HK-2 (cell line): ENCODE results near the gene SLC6A8.

Experiments
- DNase-seq: peaks from one replicate; pipeline ENCODE4 v3.0.0-alpha.2; 2018; ENCODE audit not compliant: unreplicated experiment

The SLC6A8 gene

DNA sequence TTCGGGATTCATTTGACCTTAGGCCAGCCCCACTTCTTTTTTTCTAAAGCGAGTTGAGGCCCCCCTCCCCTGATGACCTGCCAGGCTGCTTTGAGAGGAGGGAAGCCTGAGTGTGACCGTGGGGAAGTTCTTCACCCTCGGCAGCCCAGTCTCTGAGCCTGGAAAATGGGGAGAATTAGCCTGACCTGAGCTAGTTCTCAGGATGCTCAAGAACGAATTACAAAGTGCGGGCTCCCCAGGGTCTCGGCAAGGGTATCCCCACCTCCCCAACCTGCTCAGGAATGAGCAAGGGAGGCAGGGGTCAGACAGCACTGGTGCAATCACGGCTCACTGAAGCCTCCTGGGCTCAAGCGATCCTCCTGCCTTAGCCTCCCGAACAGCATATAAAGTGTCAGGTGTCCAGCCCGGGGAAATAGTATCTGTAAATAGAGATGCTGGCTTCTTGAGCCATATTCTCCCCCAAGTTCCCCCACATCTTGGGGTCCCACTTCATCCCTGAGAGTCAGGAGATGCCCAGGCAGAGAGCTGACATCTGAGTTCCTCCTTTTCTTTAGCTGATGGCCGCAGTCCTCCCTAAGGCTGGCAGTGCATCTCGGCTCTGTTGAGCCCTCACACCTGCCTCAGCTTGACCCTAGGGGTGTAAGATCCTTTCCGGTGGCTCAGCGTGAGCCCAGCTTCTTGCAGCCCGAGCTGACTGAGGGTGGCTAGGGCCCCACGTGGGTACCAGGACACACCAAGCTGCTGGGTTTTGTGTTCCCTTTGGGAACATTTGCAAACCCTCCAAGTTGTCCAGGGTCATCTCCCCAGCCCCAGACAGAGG is 39.2 kb upstream of the SLC6A8 start:
- DNase-seq, result no peak

DNA sequence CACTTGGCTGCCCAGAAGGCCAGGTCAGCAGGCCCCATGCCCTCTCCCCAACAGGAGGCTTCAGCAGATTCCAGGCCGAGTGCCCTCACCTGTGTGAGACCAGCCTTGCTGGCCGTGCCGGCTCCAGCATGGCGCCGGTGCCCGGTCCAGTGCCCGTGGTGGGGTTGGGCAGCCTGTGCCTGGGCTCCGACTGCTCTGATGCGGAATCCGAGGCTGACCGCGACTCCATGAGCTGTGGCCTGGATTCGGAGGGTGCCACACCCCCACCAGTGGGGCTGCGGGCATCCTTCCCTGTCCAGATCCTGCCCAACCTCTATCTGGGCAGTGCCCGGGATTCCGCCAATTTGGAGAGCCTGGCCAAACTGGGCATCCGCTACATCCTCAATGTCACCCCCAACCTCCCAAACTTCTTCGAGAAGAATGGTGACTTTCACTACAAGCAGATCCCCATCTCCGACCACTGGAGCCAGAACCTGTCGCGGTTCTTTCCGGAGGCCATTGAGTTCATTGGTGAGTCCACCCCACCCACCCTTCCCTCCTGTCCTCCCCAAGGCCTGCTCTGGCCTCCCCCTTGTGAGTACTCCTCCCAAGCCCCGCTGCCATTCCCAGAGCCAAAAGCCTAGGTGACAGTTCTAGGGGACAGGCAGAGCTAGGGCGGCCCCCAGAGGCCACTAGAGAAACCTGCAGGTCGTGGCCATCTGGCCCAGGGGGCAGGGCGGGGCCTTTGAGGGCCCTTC is 38.4 kb upstream of the SLC6A8 start:
- no peak for DNase-seq

DNA sequence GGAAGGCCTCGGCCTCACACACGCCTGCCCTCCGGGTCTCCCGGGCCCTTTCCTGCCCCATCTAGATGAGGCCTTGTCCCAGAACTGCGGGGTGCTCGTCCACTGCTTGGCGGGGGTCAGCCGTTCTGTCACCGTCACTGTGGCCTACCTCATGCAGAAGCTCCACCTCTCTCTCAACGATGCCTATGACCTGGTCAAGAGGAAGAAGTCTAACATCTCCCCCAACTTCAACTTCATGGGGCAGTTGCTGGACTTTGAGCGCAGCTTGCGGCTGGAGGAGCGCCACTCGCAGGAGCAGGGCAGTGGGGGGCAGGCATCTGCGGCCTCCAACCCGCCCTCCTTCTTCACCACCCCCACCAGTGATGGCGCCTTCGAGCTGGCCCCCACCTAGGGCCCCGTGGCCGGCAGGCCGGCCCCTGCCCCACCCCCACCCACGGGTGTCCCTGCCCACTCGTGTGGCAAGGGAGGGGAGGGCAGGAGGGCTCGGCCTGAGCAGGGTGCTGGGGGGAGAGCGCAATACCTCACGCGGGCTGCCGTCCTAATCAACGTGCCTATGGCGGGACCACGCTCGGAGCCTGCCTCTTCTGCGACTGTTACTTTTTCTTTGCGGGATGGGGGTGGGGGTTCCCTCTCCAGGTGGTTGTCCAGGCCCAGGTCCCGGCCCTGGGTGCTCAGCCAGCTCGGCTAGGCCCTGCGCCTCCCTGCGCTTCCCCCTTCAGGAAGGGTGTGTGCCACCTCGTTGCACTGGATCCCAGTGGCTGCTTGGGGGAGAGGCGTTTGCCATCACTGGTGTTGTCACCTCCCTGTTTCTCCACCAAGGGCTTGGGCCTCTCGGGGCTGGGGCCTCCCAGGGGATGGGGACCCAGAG is 37.6 kb upstream of the SLC6A8 start:
- no peak for DNase-seq

DNA sequence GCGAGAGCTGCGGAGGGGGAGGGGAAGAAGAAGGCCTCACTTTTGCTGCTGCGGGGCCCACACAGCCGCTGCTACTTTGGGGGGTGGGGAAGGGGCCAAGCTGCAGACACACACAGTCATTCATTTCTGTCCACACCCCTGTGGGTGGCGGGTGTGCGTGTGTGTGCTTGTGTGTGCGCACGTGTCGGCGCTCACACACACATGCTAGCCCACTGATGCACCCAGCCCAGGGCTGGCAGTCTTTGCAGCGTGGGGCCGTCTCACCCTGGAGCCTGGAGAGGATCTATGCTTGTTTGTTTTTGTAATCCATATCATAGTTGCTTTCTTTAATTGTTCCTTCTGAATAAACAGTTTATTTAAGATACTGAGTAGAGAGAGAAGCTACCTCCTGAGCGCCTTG is 36.8 kb upstream of the SLC6A8 start:
- no peak for DNase-seq

DNA sequence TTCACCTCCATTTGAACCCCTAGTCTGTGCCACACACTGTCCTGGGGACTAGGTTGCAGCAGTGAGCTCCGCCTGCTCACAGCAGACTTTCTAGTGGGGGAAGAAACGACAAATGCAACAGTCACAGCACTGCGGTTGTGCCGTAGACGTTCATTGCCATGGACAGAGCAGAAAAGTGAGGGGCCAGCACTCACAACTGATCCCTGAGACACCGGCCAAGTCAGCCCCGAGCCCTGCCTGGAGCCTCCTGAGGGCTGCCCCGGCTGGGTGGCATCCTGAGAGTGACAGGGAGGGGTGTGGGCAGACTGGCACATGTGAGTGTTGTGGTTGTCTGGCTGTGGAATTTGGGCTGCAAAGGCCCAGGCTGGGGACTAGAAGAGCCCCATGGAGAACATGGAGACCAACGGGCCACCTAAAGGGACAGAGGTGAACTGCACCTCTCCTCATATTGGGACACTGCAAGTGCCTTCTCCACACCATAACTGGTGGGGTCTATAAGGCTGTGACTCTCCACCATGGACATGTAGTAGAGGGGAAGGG is 36.1 kb upstream of the SLC6A8 start:
- DNase-seq, result no peak

DNA sequence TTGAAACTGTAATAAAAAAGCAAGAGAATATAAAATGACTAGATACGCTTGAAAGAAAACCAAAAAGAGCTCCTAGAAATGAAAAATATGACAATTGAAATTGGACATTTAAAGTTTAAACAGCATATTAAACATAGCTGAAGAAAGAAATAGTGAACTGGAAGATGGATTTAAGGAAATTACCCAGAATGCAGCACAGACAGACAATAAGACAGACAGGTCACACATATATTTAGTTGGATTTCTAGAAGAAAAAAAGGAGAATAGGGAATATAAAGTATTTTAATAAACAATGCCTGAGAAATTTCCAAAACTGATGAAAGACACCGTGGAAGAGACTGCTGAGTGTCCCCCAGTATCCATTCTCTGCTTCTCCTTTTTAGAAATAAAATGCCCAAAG is 34.2 kb upstream of the SLC6A8 start:
- DNase-seq, result no peak

DNA sequence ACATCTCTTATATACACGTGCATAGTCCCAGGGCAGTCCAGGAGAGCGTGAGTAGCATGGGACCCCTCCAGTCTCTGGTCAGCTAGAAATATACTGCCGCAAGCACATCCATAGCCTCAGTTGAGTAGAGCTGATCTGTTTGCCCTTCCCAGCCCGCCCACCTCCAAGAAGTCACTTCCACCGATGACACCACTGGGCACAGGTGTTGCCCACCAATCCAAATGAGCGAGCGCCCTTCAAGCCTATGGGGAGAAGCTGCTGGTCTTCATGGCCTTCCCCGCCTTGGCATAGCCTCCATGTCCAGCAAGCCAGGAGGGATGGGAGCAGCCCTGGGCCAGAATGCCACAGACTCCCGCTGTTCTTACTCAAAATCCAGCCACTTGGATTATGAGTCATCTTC is 30.6 kb upstream of the SLC6A8 start:
- no peak for DNase-seq

DNA sequence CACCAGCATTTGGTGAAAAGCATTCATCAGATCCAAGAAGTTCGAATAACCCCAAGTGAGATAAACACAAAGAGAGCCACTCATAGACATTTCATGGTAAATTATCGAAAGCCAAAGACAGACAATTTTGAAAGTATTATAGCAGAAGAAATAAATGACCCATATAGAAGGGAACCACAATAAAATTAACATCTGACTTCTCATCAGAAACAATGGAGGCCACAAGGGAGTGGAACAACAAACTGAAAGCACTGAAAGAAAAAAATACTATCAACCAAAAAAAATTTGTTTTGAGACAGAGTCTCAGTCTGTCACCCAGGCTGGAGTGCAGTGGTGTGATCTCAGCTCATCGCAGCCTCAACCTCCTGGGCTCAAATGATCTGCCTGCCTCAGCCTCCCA is 28.5 kb upstream of the SLC6A8 start:
- no peak for DNase-seq

DNA sequence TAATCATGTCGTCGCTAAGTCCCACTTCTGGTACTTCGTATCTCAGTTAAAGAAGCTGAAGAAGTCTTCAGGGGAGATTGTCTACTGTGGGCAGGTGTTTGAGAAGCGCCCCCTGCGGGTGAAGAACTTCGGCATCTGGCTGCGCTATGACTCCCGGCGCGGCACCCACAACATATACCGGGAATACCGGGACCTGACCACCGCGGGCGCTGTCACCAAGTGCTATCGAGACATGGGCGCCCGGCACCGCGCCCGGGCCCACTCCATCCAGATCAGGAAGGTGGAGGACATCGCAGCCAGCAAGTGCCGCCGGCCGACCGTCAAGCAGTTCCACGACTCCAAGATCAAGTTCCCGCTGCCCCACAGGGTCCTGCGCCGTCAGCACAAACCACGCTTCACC is 25.5 kb upstream of the SLC6A8 start:
- DNase-seq, result no peak

DNA sequence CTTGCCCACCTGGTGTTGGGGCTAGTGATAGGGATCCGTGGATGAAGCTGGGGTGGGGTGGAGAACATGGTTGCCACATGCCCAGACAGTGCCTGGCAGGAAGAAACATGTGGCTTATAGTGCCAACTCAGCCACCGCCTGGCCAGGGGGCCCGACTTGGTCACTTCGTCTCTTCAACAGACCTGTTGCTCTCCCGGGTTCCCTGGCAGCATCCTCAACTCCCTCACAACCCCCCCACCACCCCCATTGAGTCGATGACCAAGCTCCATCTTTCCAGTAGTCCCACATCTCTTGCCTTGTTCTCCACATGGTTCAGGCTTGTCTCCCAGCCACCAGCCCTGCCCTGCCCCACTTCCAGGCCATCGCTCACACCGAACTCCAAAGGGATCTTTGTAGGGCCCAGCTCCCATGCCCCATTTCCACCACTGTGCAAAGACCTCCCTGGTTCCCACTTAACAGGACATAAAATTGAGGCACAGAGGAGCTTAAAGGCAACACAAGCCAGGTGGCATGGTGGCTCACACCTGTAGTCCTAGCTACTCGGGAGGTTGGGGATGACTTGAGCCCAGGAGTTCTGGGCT is 21.9 kb upstream of the SLC6A8 start:
- DNase-seq, result no peak

DNA sequence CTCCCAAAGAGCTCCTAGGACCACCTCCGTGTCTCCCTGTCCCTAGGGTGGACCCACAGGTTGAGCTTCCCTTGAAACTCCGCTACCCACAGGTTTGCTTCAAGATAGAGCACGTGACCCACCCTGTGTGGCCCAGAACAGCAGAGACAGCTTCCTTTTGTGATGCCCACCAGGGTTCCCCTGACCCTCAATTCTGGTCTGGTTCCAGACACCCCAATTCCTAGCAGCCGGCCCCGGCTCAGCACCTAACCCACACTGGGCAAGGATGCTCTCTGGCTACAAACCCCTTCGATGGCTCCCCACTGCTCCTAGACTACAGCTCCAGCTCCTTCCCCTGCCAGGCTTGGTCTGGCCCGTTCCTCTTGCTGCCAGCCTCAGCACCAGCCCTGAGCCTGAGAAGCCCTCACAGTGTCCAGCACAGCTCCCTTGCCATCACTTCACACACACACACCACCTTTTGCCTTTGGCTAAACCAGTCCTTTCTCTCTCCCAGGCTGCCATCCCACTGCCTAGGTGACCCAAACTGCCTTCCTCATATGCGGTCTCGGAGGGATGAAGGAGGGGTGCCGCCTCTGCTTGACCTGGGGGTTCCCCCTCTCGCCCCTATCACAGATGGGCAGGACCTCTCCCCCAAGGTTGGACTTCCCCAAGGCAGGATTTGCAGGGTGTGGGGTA is 20.3 kb upstream of the SLC6A8 start:
- no peak for DNase-seq

DNA sequence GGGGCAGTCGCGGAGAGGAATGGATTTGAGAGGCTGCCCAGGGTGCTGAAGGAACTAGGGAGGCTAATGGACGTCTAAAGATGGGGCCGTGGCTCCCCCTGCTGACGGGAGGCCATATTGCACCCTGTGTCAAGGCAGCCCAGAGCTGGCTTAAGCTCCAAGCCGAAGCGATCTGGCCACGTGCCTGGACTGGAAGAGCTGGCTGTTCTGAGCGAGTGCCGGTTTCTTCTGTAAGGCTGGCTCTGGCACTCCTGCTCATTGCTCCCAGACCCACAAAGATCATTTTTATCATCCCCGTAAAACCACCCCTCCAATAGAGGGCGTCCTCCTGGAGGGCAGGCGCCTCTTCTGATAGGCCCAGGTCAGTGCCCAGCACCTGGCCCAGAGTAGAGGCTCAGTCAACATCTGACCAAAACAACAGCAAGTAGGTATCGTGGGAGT is 19.8 kb upstream of the SLC6A8 start:
- DNase-seq, result peak; percentile 86

DNA sequence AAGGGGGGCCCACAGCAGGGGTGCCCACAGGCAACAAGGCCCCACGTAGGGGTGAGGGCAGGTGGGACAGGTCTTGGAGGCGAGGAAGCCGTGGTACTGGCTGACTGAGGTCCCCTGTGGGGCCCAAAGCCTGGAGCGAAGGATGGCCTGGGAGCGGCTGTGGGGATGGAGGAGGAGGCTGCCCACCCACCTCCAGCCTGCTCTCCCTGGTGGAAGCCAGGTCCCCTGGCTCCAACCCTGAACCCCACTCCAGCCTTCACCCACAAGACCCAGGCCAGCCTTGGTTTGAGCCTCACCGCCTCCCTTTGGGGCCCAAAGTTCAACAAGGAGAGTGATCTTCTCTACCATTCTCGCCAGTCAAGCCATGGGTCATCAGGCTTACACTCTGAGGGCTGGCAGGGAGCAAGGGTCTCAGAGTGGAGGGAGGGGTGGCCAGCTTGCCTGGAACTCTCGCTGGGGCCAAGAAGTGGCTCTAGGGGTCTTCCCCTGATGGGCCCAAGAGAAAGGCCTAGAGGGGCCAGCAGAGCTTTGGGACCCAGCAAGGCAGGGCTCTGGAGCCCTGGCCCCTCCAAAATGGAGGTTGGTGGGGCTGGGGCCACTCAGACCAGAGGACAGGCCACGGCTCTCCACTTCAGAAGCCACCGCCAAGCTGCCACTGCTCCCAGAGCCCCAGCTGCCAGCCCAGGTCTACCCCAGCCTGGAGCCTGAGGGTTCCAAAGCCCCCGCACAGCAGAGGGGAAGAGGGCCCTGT is 19.1 kb upstream of the SLC6A8 start:
- no peak for DNase-seq

DNA sequence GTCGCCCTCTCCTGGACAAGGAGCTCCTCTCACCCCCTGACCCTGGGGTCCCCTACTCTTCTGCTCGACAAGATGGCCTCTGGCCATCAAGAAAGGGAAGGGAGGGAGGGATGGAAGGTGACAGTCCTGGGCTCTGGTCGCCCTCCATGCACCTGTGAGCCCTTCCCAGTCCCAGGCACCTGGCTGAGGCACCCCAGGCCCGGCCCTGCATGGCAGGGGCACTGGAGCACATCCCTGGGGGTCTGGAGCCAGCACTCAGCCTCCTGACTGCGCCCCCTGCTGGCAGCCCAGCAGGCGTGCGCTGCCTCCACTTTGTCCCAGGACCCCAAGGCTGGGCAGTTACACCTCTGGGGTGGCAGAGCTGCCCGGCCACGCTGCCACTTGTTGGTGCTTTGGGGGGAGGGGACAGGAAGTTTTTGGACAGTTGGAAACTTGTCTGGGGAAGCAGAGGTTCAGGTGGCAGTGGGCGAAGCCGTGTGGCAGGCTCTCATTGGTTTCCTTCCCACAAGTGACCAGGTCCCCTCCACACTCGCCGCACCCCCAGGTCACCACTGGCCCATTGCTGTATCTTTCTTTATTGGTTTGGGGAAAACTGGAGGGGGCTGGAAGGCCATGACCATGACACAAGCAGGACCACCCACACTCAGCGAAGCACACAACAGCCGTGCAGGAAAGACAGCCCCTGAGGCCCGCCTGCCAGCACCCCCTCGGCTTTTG is 18.4 kb upstream of the SLC6A8 start:
- no peak for DNase-seq

DNA sequence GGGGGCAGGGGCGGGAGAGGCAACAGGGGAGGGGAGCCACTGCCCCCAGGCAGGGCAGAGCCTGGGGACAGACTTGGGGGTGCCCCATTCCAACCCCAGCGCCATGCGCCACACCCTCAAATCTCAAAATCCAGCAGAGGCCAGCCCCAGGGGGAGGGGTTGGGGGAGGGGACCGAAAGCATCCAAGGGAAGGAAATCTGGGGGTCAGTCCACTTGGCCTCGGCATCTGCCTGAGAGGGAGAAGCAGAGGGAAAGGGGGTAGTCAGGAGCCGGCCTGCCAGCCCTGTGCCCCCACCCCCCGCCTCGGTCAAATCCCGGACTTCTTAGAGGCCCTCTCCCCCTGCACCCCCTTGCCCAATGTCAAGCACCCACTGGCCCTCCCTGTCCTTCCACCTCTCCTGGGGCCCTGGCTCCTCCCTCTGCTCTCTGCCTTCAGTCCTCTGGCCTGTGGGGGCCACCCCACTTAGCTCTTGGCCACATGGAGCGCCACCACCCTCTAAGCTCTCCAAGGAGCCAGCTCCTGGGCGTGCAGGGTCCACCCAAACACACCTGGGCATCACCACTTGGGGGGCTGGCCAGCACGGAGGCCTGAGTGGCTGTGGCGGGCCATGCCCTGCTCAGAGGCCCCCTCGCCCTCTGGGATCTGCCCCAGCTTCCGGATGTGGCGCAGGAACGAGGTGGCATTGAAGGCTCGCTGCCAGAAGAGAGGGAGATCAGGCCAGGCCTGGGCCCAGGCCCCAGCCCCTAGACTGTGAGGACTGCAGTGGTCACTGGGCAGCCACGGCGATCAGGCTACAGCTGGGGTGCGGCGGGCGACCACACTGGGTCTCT is 17.6 kb upstream of the SLC6A8 start:
- no peak for DNase-seq

DNA sequence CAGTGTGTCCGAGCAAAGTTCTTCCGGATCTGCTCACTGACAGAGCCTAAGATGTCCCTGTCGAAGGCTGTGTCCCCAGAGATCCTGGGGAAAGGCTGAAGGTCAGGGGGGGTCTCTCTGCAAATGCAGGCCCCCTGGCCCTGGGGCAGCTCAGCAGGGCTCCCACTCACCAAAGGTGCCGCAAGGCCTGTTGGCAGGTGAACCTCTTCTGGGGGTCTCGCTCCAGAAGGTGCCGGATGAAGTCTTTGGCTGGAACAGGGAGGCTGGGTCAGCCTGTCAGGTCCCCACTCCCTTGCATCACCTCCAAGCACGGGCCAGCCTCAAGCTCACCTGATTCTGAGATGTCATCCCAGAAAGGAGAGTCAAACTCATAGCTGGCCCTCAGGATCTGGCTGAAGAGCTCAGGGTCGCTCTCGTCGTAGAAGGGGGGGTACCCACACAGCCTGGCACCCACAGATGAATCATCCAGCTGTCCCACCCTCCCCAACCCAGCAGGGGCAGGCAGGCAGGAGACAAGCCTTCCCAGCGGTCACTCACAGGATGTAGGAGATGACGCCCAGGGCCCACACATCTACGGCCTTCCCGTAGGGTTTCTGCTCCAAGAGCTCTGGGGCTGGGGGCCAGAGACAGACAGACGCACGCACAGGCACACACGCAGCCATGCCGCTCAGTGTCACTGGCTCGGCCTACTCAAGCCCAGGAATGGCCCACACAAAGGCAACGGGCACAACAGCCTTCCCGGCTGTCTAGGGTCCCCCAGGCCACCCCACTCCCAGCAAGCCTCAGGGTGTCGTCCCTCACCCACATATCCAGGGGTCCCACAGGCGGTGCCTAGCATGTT is 16.8 kb upstream of the SLC6A8 start:
- no peak for DNase-seq

DNA sequence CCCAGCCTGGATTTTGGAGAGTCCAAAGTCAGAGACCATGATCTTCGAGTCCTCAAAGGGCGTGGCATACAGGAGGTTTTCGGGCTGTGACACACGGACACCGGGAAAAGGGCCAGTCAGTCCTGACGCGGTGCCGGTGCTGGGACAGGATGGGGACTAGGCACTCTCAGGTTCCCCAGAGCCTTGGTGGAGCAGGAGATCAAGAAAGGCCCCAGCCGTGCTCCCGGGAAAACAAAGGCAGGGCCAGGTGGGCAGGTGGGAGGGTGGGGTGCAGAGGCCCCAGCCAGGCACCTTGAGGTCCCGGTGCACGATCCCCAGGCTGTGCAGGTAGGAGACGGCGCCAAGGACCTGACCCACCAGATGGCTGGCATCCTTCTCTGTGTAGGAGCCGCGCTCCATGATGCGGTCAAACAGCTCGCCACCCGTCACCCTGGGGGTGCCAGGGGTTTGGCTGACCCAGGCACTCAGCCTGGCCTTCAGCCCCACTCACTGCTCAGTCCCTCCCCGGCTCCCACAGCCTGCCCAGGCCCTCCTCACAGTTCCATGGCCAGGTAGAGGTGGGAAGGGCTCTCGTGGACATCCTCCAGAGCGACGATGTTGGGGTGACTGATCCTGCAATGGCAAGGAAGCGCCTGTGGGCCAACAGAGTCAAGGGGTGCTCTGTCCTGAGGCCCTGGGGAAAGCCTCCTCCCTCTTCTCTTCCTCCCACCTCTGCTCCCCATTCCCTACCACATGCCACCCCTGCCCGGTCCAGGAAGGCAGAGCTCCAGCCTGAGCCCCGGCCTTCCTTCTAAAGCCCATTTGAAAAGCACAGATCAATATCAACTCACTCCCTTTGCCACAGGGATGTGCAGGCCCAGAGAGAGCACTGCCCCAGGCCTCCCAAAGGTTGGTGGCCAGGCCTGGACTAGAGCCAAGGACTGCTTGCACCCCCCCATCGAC is 15.9 kb upstream of the SLC6A8 start:
- no peak for DNase-seq
